Stimulated activated CD4-positive, alpha-beta T cell treated with anti-CD3 and anti-CD28 coated beads, Interleukin-2, amount 100 ng/mL, for 48 hours (primary cell): ENCODE measurements around the gene TIAM1.

ENCODE experiments used
- DNase-seq, 2 donors: peaks; one replicate each; pipeline ENCODE4 v3.0.0-alpha.2; 2020

Gene TIAM1

GRCh38 chr21:31331231-31331630, 12.8 kb downstream of the TIAM1 start:
- no peak for DNase-seq

DNA sequence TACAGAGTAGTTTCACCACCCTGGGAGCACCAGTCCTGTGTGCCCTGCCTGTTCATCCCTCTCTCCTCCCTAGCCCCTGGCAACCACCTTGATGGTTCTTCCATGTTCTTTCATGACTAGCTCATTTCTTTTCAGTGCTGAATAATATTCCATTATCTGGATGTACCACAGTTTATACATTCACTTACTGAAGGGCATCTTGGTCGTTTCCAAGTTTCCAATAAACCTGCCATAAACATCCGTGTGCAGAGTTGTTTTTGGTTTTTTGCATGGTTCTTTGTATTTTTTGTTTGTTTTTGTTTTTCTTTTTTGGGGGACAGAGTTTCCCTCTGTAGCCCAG, 13.9 kb downstream of the TIAM1 start:
- DNase-seq = no peak

DNA sequence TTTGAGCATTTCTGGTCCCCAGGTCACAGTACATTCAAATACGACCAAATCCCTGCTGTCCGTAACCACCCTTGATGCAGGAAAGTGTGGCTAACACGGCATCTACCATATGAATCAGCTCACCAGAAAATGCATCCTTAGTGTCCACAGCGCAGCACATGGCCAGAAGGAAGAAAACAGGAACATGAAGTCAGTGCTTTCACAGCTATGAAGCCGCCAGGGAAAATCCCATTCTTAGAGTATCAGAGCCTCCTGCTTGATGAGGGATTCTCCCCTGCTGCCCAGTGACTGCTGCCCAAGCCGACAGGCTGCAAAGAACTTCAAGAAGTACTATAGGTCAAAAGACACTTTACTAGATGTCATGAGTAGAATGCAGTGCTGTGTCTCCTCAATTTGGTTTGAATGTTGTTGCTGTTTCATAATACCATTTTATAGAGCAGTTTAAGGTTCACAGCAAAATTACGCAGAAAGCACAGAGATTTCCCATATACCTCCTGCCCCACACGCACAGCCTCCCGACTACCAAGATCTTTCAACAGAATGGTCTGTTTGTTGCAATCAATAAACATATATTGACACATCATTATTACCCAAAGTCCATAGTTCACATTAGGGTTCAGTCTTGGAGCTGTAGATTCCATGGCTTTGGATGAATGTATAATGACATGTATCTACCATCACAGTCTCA, 14.5 kb downstream of the TIAM1 start:
- no peak for DNase-seq

GRCh38 chr21:31326522-31327242, 17.4 kb downstream of the TIAM1 start:
- peak; percentile 37 to 38 for DNase-seq

GRCh38 chr21:31318971-31319370, 25.1 kb downstream of the TIAM1 start:
- no peak for DNase-seq

DNA sequence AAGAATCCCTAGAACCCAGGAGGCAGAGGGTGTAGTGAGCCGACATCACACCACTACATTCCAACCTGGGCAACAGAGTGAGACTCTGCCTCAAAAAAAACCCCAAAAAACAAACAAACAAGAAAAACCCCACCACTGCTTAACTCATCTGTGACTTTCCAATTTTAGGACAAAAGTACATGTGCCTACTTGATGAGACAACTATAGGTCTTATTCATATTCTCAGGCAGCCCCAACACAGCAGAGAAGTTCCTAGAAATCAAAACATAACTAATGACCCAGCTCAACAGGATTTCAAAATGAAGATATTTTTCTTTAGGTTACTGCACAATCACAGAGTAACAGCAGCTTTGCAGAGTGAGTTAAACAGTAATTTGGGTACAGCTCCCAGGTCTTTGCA, 26.4 kb downstream of the TIAM1 start:
- DNase-seq = no peak

DNA sequence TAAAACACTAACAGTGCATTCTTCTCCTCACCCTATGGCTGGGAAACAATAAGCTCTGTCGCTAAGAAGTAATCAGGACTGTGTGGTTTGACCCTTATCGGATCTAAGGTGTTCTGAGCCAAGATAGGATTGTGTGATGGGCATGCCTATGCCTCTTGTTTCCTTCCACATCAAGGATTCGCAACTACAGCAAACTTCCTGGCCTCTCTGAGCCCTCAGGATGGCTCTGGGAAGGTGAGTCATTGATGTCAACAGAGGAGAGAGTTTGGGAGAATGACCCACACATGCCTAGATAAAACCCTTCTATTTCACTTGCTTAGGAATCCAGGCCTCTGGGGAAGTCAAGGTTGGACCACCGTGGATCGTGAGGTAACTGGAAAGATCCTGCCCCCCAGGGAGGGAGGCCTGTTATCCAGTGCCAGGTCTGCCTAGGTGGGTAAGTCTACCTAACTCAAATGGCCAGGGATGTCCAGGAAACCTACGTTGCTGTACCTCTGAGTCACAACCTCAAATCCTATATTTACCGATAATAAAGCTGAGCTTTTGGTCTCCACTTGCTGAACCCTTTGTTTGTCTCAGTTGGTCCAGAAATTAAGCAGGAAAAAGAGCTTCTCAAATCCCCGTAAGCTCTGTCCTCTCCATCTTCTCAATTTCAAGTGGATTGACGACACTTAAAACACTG, 27.4 kb downstream of the TIAM1 start:
- no peak for DNase-seq

- no peak for DNase-seq
These were observed 28.0 kb downstream of the TIAM1 start for GRCh38 chr21:31316072-31316471.

- DNase-seq = no peak
These were observed 33.3 kb downstream of the TIAM1 start for GRCh38 chr21:31310750-31311149.

DNA sequence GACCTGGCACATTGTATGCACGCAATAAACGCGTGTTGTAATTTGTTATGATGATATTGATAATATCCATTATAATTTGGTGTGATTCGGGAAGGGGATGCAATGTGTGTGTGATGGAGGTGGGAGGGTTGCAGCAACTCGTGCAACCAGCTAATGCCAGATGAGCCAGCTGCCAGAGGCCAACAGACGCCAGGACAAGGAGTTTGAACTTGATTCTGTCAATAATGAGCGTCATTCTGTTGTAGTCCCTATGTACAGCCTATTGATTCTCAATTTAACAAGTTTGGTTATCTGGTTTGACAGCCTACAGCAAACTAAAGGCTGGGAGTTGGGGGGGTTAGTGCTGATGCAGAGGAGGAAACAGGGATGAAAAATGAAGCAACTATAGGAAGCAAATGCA, 35.5 kb downstream of the TIAM1 start:
- no peak for DNase-seq

- no peak for DNase-seq
These were observed 38.2 kb downstream of the TIAM1 start for GRCh38 chr21:31305888-31306287.

GRCh38 chr21:31299291-31300147, 44.5 kb downstream of the TIAM1 start:
- no peak for DNase-seq

DNA sequence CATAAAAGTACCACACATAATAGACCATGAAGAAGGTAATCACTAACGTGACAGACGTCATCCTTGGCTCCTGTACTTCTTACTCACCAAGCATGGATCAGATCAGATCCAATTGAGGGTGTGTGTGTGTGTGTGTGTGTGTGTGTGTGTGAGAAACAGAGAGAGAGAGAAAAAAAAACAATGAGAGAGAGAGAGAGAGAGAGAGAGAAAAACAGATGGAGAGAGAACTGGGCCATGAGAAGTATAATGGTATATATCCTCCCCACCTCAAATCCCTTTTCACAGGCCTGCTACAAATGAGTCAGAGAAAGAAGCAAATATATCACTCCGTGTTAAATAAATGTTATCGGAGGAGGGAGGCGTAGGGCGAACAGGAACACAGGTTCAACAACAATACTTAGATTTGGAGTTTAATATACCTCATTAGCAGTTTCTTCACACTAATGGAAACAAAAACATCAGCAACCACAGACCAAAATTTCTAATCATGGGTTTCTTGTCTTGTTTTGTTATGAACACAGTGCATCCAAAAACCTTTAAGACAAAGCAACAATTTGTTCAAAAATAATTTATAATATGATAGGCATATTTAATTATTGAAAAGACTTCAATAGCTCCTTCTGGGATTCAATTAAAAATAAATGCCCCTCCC, 45.3 kb downstream of the TIAM1 start:
- no peak for DNase-seq

DNA sequence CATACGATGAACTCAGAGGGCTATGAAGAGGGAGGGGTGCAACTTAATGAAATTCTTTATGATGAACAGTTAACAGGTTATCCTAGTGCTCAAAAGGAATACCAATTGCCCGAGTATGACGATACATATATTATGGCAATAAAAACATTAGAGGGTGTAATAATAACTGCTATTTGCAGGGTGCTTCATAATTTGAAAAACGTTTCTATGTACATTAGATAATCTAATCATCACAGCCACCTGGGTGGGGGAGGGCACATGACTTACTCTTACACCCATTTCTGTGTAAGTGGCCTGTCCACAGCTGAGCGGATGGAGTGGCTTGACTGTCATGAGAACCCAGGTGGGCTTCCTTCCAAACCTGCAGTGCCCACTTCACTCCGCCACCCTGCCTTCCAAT, 46.3 kb downstream of the TIAM1 start:
- DNase-seq = no peak

GRCh38 chr21:31295676-31296075, 48.4 kb downstream of the TIAM1 start:
- no peak for DNase-seq

GRCh38 chr21:31294691-31295090, 49.4 kb downstream of the TIAM1 start:
- no peak for DNase-seq

- peak; percentile 41 to 50 for DNase-seq
These were observed 50.1 kb downstream of the TIAM1 start for GRCh38 chr21:31293986-31294385.

GRCh38 chr21:31290765-31291164, 53.3 kb downstream of the TIAM1 start:
- DNase-seq = no peak

DNA sequence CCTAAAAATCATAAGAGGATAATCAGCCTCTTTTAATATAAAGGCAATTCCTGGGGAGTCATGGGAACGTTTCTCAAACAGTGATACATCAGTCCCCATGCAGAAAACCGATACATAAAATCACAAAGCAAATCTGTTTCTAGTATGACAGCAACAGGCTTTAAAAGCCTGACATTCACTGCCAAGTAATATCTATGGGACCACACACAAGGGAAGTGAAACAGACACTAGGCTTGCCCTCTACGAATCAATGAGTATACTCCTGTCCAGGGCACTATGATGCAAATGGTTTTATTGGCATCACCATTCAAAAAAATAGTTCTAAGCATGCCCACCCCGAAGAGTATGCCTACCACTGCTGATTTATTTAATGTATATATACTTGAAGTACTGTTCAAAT, 54.4 kb downstream of the TIAM1 start:
- no peak for DNase-seq

DNA sequence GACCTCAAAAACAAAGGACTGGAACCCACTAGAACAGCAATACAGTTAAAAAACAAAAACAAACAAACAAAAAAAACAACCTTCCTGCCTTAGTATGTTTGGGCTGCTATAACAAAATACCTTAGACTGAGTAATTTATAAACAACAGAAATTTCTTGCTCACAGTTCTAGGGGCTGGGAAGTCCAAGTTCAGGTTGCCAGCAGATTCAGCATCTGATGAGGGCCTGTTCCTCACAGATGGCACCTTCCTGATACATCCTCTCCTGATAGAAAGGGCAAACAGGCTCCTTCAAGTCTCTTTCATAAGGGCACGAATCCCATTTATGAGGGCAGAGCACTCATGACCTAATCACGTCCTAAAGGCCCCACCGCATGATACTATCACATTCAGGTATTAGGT, 55.9 kb downstream of the TIAM1 start:
- no peak for DNase-seq

- no peak for DNase-seq
These were observed 56.9 kb downstream of the TIAM1 start for GRCh38 chr21:31287201-31287600.

DNA sequence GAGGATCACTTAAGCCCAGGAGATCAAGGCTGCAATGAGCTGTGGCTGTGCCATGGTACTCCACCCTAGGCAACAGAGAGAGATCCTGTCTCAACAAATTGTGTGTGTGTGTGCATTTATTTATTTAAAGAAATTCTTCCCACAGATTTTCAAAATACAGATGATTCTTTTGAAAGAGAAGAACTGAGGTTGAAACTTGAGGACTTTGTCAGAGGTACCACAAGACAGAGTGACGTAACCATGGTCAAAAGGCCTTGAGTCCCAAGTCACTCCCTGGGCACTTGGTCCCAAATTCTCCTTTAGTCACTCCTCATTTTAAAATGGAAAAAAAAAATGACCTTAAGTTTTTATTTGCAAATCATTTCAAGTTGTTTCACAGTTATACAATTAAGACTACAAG, 57.4 kb downstream of the TIAM1 start:
- DNase-seq = no peak
